ENCODE results near the gene KDM4C.

The KDM4C gene

DNA sequence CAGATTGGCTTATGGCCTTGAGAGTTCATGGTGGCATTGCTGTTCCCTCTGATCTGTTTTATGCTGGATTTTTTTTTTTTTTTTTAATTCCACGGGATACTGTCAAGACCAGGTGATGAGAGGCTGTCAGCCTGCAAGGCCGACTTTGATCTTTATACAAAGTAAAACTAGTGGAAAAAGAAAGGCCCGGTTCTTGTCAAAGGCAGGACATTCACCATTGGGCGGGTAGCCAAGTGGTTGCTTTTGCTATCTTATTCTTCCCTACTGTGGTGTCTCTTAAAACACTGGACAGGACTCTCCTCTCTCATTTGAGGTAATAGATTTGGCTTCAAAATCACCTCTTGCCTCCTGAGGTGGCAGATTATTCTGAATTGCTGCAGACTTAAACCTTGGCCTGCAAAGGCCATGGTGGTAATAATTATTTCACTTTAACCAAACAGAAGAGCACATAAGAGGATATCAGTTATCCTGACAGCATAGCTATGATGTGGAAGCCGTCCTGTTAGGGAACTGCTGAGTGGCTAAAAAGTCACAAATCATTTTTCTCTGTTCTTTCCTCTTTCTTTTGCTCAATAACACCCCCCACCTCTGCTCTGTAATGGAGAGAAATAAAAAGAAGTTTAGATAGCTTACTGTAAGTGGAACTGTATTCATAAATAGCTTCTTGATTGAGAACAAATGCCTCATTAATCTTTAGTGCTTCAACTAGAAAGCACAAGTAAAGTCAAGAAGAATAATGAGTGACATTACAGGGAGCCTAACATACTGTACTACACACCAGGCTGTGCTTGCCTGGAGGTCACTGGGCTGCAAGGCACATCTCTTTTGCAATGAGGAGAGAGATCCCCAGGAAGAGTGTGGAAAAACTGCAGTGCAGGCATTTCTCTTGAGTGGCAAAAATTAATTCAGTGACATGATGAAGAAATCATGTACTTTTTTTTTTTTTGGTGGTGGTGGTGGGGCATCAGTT is 275.6 kb downstream of the KDM4C start:
- H3K4me1 ChIP-seq (ENCODE audit: insufficient read depth, low read length, severe bottlenecking), result no peaks in the 10 kb centered on the region
- no peaks in the 10 kb centered on the region for H3F3A ChIP-seq (ENCODE audit: insufficient read depth, low read length)
- H3K9ac ChIP-seq (ENCODE audit: low read length), result no peak overlapping the region
- H3K27me3 ChIP-seq (ENCODE audit: insufficient read depth, low read length), result no peaks in the 10 kb centered on the region
- TF ChIP-seq, protein P1, sequence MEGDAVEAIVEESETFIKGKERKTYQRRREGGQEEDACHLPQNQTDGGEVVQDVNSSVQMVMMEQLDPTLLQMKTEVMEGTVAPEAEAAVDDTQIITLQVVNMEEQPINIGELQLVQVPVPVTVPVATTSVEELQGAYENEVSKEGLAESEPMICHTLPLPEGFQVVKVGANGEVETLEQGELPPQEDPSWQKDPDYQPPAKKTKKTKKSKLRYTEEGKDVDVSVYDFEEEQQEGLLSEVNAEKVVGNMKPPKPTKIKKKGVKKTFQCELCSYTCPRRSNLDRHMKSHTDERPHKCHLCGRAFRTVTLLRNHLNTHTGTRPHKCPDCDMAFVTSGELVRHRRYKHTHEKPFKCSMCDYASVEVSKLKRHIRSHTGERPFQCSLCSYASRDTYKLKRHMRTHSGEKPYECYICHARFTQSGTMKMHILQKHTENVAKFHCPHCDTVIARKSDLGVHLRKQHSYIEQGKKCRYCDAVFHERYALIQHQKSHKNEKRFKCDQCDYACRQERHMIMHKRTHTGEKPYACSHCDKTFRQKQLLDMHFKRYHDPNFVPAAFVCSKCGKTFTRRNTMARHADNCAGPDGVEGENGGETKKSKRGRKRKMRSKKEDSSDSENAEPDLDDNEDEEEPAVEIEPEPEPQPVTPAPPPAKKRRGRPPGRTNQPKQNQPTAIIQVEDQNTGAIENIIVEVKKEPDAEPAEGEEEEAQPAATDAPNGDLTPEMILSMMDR (IDR thresholded peaks at IDR 0.05; ENCODE audit: low read length), result no peak
- TF ChIP-seq EZH2 (IDR thresholded peaks at IDR 0.05; ENCODE audit: borderline replicate concordance, low read length), result no peak
- no peak overlapping the region for H3K27ac ChIP-seq (ENCODE audit: low read depth, low read length, poor library complexity, severe bottlenecking)
- no peaks in the 10 kb centered on the region for H4K20me1 ChIP-seq (ENCODE audit: insufficient read depth, low read length)
- no peak overlapping the region for H2AFZ ChIP-seq (ENCODE audit: low read length)
- H3K79me2 ChIP-seq (ENCODE audit: insufficient read depth, low read length), result no peaks in the 10 kb centered on the region
- H3K9me3 ChIP-seq (ENCODE audit: low read length), result no peaks in the 10 kb centered on the region
- no peaks in the 10 kb centered on the region; the same call in 1 of the 2 replicates for H3K36me3 ChIP-seq (ENCODE audit: insufficient read depth, low read length)
- no peaks in the 10 kb centered on the region for H3K9me2 ChIP-seq (ENCODE audit: low read depth, low read length)
- H3K4me2 ChIP-seq (ENCODE audit: low read length), result no peak overlapping the region
- H3K4me3 ChIP-seq (ENCODE audit: low read depth, low read length, poor library complexity, severe bottlenecking), result no peak overlapping the region

DNA sequence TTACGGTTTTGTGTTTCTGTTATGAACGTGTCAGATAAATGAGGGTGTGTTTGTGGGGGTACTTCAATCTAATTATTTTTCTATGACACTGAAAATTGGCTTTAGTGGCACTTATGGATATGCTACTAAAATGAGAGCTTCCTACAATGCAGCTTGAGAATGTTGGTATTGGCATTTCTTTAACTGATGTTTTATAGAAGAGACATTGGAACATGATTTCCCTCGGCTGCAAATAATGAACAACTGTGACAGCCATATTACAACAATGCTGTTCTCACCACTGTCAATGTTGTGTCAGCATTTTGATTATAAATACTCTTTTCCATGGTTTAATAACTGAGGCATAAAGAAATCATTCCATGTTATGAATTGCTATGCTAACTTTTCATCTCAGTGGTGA is 279.4 kb downstream of the KDM4C start:
- no peaks in the 10 kb centered on the region for H3K4me1 ChIP-seq (ENCODE audit: insufficient read depth, low read length, severe bottlenecking)
- no peak for TF ChIP-seq EZH2 (IDR thresholded peaks at IDR 0.05; ENCODE audit: borderline replicate concordance, low read length)
- TF ChIP-seq, protein P1 (IDR thresholded peaks at IDR 0.05; ENCODE audit: low read length), result no peak
- no peaks in the 10 kb centered on the region for H3K9me3 ChIP-seq (ENCODE audit: low read length)

DNA sequence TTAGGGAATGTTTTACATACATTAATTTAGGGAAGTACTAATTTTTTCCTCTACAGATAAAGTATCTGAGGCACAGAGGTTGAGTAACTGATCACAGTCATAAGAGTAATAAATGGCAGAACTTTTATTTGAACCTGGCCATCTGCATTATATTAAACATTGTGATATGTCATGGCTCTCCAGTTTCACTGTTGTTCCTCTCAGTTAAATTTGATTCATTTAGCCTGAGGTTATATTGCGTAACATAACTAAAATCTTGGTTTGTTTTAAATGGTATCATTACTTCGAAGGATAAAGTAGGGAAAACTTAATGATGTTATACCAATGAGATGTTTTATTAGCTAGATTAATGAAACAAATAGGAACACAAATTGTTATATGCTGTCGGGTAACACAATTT is 284.4 kb downstream of the KDM4C start:
- H3K27me3 ChIP-seq (ENCODE audit: insufficient read depth, low read length), result no peaks in the 10 kb centered on the region
- H3K4me3 ChIP-seq (ENCODE audit: low read depth, low read length, poor library complexity, severe bottlenecking), result no peak overlapping the region
- no peaks in the 10 kb centered on the region for H3K9me2 ChIP-seq (ENCODE audit: low read depth, low read length)
- no peaks in the 10 kb centered on the region for H3K9me3 ChIP-seq (ENCODE audit: low read length)
- H3K4me1 ChIP-seq (ENCODE audit: insufficient read depth, low read length, severe bottlenecking), result no peaks in the 10 kb centered on the region
- H2AFZ ChIP-seq (ENCODE audit: low read length), result no peak overlapping the region
- H4K20me1 ChIP-seq (ENCODE audit: insufficient read depth, low read length), result no peaks in the 10 kb centered on the region
- H3K27ac ChIP-seq (ENCODE audit: low read depth, low read length, poor library complexity, severe bottlenecking), result no peak overlapping the region
- no peak overlapping the region for H3K9ac ChIP-seq (ENCODE audit: low read length)
- H3F3A ChIP-seq (ENCODE audit: insufficient read depth, low read length), result no peaks in the 10 kb centered on the region
- H3K36me3 ChIP-seq (ENCODE audit: insufficient read depth, low read length), result peaks cover 17% of the 10 kb centered on the region; the same call in 1 of the 2 replicates
- no peak overlapping the region for H3K4me2 ChIP-seq (ENCODE audit: low read length)
- TF ChIP-seq, protein P1 (IDR thresholded peaks at IDR 0.05; ENCODE audit: low read length), result no peak
- TF ChIP-seq EZH2 (IDR thresholded peaks at IDR 0.05; ENCODE audit: borderline replicate concordance, low read length), result no peak
- no peaks in the 10 kb centered on the region for H3K79me2 ChIP-seq (ENCODE audit: insufficient read depth, low read length)

More for the DNA sequence above, 279.4 kb downstream of the KDM4C start:
- Histone ChIP-seq H3K4me3 (ENCODE audit: low read depth, low read length, poor library complexity, severe bottlenecking) (no peak overlapping the region), H3K36me3 (ENCODE audit: insufficient read depth, low read length) (peaks cover 8% of the 10 kb centered on the region; the same call in 1 of the 2 replicates), H3K4me2 (ENCODE audit: low read length) (no peak overlapping the region), H3F3A (ENCODE audit: insufficient read depth, low read length) (no peaks in the 10 kb centered on the region), H3K27ac (ENCODE audit: low read depth, low read length, poor library complexity, severe bottlenecking) (no peak overlapping the region), H3K9ac (ENCODE audit: low read length) (no peak overlapping the region), H3K27me3 (ENCODE audit: insufficient read depth, low read length) (no peaks in the 10 kb centered on the region), H4K20me1 (ENCODE audit: insufficient read depth, low read length) (no peaks in the 10 kb centered on the region), H3K9me2 (ENCODE audit: low read depth, low read length) (no peaks in the 10 kb centered on the region), H2AFZ (ENCODE audit: low read length) (no peak overlapping the region), H3K79me2 (ENCODE audit: insufficient read depth, low read length) (no peaks in the 10 kb centered on the region)
